H7 (cell line): ENCODE measurements around the gene DDX31. TPM values are rescaled to one million over a fixed set of nuclear protein-coding genes. Genes with fewer than 3 reads are reported as not detected.

Source experiments
- DNase-seq: peaks from one replicate; pipeline ENCODE4 v3.0.0; 2012
- H3K27me3 ChIP-seq: 2 replicates; pipeline ENCODE4 v1.6.0; 2011; ENCODE audit warnings: mild to moderate bottlenecking, low read length; ENCODE audit not compliant: control insufficient read depth, insufficient read depth
- H3K36me3 ChIP-seq: replicated peaks from 2 replicates; pipeline ENCODE4 v1.5.1; 2011; ENCODE audit warnings: low read length; ENCODE audit not compliant: control insufficient read depth, insufficient read depth
- H3K4me3 ChIP-seq: 2 replicates; pipeline ENCODE4 v1.5.1; 2011; ENCODE audit warnings: low read depth, mild to moderate bottlenecking, control low read depth, low read length, moderate library complexity; ENCODE audit not compliant: insufficient read depth
- total RNA-seq: library from RNA; depleted of rRNA; stranded (reverse); fragments of >200 nt; shearing (Covaris generic); gene quantifications from 2 replicates; pipeline ENCODE4 v1.2.3, GENCODE V29; 2014

Gene DDX31
- total RNA-seq, 1 experiment from 2014 or later, result 28.9 TPM

DNA sequence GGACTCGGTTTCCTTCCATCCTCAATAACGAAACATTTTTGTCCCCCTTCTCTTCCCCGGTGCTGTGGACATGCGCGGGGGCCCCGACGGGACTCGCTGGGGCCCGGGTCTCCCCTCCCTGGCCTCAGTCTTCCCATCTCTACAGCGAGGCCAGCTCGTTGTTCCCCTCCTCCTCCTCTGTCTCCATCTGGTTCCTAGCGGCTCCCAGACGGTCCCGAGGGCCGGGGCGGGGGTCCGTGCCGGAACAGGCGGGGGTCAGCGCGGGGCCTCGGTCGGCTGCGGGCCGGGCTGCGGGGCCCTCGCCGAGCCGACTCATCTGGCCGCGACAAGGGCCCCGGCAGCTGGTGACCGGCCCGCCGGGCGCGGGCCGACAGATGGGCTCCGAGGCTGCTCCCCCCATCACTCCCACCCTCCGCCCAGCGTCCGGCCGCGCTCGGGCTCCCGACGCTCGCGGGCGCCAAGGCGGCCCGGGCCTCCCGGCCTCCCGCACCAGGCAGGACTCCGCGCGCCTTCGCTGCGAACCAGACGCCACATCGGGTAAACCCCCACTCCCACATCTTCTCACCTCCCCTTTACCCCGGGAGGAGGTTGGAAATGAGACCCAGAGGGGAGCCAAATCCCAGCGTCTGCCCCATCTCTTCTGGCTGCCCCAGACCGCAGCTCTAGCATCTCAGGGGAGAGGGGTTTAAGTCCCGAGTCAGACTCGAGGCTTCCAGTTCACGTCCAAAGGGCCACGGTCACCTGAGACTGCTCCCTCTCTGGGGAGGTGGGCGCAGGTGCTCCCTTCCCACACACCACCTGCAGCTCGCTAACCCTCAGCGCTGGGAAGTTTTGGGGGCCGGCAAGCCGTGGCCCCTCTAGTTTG lies 79.2 kb downstream of the DDX31 start:
- Histone ChIP-seq H3K4me3 (peak overlapping the region; percentile 28), H3K36me3 (no peaks in the 10 kb centered on the region), H3K27me3 (peaks cover 74% of the 10 kb centered on the region)
- DNase-seq, result peak; percentile 91

DNA sequence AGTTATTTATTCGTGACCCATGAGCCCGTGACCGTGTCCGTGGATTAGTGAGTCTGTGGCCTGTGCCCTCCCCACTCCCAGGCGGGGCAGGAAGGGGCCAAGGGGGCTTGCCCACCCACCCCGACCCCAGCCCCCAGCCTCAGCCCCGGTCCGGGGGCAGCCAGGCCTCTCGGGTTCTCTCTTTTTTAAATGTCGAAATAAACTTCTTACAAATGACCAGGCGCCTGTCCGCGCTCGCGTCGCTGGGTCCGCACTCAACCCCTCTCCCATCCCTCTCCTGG lies 79.8 kb downstream of the DDX31 start:
- Histone ChIP-seq H3K4me3 (peak overlapping the region; percentile 28), H3K36me3 (no peaks in the 10 kb centered on the region), H3K27me3 (peaks cover 80% of the 10 kb centered on the region)
- no peak for DNase-seq

DNA sequence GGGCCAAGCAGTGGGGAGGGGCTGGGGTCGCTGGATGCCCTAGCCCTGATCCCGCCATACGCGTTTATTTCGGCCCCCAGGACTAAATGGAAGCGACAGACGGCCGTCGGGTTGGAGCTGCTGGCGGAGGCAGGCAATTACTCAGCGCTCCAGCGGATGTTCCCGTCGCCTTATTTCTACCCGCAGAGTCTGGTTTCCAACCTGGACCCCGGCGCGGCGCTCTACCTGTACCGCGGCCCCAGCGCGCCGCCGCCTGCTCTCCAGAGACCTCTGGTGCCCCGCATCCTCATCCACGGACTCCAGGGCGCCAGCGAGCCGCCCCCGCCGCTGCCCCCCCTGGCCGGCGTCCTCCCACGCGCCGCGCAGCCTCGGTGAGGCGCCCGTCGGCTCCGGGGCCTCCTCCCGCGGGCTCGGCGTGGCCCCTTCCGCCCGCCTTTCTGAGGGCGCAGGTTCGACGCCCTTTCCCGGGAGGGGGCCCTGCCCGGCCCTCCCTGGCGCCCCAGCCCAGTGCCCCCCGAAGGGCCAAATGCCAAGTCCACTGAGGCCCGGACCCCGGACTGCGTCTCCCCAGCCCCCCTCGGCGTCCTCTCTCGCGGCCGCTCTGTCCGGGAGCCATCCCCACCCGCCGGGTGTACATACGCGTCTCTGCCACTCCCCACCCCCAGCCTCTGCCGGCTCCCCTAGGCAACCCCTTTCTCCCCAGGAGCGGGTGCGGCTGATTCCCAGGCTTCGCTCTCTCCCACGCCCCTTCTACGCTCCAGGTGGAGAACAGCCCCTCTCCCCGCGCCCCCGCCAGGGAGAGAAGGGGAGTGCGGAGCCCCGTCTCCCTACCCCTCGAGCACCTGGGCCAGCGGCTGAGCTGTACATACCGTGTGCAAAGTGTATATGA lies 80.4 kb downstream of the DDX31 start:
- Histone ChIP-seq H3K36me3 (no peaks in the 10 kb centered on the region), H3K4me3 (peak overlapping the region; percentile 24), H3K27me3 (peaks cover 86% of the 10 kb centered on the region)
- peak; percentile 87 for DNase-seq

DNA sequence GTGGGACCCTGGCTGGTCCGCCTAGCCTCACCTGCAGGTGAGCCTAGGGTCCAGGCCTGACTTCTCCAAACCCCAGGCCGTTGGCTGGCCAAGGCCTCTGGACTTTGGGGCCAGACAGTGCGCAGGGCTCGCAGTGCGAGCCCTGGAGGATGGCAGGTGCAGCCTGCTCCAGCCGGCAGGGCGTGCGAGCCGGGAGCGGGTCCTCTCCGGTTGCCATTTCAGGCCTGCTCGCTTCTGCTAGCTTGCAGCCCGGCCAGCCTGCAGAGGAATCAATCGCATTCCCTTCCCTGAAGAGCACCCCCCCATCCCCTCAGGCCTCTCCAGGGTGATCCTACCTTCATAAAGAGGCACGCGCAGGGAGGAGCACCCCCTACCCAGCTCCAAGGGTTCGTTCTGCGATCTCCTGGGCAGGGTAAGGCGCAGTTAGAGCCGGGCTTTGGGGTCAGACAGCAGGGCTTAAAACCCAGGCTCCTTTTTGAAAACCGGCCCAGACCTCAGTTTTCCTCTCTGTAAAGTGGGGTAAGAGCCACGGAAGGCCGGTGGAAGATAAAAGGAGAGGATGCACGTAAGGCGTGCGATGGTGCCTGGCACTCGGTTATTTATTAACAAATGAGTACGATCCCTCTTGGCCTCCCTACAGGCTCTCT lies 81.2 kb downstream of the DDX31 start:
- H3K36me3 ChIP-seq, result no peaks in the 10 kb centered on the region
- peaks cover 93% of the 10 kb centered on the region for H3K27me3 ChIP-seq
- H3K4me3 ChIP-seq, result no peak overlapping the region
- DNase-seq, result peak; percentile 85

DNA sequence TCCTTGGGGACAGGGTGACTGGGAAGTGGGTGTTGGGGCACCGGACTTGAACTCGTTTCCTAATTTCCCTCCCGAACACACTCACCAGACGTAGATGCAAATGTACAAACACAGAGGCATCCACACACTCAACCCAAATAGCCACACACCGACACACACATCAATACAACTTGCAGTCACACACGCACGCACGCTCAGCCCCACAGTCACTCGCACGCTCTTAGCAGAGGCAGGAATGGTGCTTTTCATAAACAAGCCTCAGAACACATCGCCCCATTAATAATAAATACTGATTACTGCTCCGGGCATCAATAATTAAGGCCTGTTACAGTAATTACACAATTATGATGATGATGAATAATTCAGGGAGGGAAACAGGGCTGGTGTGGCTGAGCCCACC lies 81.7 kb downstream of the DDX31 start:
- Histone ChIP-seq H3K4me3 (no peak overlapping the region), H3K27me3 (peaks cover 97% of the 10 kb centered on the region), H3K36me3 (no peaks in the 10 kb centered on the region)
- DNase-seq, result no peak

DNA sequence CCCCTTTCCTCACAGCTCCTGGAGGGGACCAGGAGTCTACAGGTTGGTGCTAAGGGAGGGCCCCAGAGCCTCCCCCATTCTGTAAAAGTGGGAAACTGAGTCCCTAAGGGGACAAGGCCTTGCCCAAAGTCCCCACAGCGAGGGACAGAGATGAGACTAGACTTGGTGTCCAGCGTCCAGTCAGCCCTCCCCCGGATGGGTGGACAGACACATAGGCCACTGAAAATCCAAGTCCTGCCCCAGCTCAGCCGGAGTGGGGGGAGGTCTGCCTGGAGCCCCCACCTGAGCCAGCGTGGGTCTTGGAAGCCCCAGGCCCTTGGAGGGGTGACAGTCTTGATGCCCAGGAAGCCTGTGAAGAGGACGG lies 82.2 kb downstream of the DDX31 start:
- no peak for DNase-seq
- peaks cover 97% of the 10 kb centered on the region for H3K27me3 ChIP-seq
- no peaks in the 10 kb centered on the region for H3K36me3 ChIP-seq
- H3K4me3 ChIP-seq, result no peak overlapping the region

DNA sequence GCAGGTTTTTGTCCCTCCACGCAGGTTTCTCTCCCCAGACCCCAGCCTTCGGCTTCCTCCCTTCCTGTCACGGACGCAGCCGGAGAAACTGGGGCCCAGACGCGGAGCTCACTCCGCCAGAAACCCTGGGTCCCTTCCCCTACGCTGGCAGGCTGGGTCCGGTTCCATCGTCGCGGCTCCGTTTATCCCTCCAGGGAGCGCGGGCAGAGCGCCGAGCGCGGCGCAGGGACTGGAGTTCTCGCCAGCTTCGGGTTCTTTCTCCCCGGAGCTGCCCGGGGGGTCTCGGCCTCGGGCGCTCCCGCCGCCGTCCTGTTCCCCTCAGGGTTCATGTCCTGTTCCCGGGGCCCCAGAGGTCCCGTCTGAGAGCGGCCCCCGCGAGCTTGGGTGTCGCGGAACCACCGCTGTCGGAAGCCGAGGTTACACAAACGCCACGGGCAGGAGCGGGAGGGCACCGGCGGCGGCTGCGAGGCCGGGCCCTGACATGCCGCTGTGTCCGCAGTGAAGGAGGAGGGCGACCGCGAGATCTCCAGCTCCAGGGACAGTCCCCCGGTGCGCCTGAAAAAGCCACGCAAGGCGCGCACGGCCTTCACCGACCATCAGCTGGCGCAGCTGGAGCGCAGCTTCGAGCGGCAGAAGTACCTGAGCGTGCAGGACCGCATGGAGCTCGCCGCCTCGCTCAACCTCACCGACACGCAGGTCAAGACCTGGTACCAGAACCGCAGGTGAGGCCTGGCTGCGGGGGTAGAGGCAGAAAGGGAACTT lies 82.8 kb downstream of the DDX31 start:
- peak; percentile 81 for DNase-seq
- Histone ChIP-seq H3K36me3 (no peaks in the 10 kb centered on the region), H3K27me3 (peaks cover 96% of the 10 kb centered on the region), H3K4me3 (peak overlapping the region; percentile 4; the same call in 1 of the 2 replicates)

DNA sequence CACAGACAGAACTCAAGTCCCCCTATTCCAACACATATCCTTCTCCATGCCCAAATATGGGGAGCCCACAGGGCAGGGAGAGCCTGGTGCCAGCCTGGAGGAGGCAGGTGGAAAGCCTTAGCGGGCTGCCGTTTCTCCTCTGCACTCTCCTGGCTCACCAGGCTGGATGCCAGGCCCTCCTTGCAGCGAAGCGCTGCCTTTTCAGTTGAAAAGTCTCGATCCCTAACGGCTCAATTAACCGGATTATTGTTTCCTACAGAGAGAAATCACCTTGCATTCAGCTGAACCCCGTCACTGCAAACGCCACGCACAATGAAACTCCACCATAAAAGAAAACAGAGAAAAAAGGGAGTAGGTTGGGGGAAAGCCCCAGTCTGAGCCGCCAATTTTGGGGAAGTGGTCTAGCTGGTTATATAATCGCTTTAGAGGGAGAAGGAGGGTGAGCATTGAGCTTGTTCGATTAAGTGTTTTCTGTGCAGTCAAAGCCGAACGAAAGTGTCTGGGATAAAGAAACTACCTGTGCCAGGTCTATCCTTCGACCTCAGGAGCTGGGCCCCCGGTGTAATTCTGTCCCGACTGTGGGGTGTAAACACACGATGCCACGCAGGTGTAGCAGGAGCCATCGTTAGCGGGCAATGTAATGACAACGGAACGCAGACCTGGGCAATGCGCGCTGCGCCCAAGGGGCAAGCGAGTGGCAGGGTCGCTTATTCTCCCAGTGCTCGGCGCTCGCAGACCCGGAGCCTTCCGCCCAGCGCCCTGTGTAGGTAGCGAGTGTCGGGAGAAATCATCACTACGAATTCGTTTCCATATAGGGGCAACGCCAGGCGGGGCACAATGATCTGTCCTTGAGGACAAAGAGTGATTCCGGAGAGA lies 83.6 kb downstream of the DDX31 start:
- DNase-seq, result peak; percentile 73
- Histone ChIP-seq H3K36me3 (no peaks in the 10 kb centered on the region), H3K4me3 (no peak overlapping the region)

DNA sequence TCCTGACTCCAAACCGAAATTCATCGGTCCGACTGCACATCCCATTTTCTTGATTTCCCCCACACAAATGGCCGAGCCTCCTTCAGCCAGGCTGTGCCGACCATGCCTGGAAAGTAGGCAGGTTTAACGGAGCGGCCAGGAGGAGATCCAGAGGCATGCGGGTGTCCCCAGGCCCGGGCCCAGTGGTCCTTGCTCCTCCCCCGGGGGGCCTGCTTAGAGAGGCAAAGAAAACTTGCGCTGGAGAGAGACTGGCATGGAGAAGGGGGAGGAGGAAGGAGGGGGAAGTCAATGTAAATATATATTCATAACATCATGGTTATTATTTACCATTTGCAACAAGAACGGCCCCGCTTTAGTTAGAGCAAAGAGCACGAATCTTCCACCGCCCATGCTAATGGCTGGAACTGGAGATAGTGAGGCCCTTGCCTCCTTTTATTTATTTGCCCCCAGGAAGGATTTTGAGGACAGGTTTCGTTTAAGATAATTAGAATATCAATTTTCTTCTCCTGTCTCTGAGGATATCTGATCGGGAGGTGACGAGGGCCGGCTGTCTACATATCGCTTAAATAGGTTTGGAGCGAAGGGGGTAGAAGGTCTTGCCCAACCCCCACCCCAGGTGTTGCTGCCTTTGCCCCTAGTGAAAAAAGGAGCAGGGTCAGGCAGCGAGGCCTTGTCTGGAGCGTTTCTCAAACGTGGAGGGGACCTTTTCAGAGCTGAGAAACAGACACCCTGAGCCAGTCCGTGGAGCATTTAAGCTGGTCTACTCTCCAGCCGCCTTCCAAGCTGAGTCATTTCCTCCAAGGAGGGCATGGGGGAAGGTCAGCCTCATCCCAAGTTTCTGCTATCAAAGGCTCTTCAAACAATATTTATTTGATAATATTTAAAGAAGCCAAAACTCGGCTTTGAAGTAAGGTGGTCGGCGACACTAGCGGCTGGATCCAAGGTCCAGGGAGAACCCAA lies 84.9 kb downstream of the DDX31 start:
- Histone ChIP-seq H3K36me3 (no peaks in the 10 kb centered on the region), H3K4me3 (no peak overlapping the region), H3K27me3 (peaks cover 99% of the 10 kb centered on the region)
- peak; percentile 74 for DNase-seq

More for the DNA sequence above, 83.6 kb downstream of the DDX31 start:
- H3K27me3 ChIP-seq, result peaks cover 98% of the 10 kb centered on the region

DNA sequence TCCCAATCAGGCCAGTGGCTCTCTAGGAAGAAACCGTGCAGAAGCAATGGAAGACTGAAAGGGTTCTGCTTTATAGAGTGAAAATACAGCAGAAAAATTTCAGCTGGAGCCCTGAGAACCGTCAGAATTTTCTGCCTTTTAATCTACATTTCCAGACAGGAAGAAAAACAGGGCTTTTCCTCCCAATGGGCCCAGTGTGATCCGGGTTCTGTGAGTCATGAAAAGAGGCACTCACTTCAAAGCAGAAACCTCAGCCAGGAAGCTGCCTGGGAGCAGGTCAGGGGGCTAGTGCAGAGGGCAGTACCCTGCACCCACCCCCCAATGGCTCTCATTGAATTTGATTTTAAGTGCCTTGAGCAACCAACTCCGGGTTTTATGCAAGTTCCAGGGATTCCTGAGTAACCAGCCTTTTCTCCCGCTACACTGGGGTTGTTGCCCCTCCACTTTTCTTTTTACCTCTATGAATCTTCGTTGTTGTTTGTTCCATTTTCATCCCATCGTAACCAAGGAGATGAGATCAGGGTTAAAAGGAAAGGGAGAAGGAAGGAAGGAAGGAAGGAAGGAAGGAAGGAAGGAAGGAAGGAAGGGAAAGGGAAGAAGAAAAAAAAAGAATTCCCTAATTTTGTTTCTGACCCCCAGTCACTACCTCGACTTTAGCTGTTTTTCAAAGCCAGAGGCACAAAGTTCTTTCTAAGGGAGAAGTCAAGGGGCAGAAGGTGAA lies 86.0 kb downstream of the DDX31 start:
- Histone ChIP-seq H3K27me3 (peaks cover 99% of the 10 kb centered on the region), H3K36me3 (no peaks in the 10 kb centered on the region), H3K4me3 (no peak overlapping the region)
- DNase-seq, result no peak

DNA sequence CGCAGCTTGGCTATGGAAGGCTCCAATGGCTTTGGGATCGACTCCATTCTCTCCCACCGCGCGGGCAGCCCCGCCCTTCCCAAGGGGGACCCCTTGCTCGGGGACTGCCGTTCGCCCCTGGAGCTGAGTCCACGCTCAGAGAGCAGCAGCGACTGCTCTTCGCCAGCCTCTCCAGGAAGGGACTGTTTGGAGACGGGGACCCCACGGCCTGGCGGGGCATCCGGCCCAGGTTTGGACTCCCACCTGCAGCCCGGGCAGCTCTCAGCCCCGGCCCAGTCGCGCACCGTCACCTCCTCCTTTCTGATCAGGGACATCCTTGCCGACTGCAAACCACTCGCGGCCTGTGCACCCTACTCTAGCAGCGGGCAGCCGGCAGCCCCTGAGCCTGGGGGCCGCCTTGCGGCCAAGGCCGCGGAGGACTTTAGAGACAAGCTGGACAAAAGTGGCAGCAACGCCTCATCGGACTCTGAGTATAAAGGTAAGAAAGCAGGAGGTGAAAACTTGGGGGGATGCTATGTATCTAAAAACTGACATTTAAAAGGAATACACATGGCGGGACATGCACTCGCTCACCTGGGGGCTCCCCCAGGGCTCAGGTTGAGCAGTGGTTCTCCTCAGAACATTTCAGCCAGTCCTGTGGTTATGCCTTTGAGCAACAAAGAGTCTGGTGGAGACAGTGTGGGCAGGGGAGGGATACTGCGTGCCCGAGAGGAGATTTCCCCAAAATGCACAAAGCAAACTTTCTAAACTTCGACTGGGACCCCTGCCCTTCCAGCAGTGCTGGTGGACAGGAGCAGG lies 86.8 kb downstream of the DDX31 start:
- no peak overlapping the region for H3K4me3 ChIP-seq
- H3K36me3 ChIP-seq, result no peaks in the 10 kb centered on the region
- peak; percentile 62 for DNase-seq

More for the DNA sequence above, 86.8 kb downstream of the DDX31 start:
- H3K27me3 ChIP-seq, result peaks cover 99% of the 10 kb centered on the region
